GM10847 (cell line): ENCODE results near the gene RPL13A.

Experiments used
- POLR2A ChIP-seq: IDR thresholded peaks from 2 replicates; pipeline ENCODE4 v1.6.1; 2011; ENCODE audit not compliant: insufficient read length; ENCODE audit errors: extremely low read depth

RPL13A gene

GRCh38 chr19:49512970-49513745 is 25.8 kb downstream of the RPL13A start:
- TF ChIP-seq POLR2A, result no peak

DNA sequence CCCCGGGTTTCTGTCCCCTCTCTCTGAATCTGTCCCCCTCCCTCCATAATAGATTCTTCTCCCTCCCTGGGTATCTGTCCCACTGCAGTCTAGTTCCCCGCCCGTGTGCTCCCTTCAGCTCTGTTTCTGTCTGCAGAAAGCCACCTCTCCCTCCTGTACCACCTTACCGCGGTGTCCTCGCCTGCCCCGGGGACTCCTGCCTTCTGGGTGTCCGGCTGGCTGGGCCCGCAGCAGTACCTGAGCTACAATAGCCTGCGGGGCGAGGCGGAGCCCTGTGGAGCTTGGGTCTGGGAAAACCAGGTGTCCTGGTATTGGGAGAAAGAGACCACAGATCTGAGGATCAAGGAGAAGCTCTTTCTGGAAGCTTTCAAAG is 26.3 kb downstream of the RPL13A start:
- TF ChIP-seq POLR2A, result no peak

DNA sequence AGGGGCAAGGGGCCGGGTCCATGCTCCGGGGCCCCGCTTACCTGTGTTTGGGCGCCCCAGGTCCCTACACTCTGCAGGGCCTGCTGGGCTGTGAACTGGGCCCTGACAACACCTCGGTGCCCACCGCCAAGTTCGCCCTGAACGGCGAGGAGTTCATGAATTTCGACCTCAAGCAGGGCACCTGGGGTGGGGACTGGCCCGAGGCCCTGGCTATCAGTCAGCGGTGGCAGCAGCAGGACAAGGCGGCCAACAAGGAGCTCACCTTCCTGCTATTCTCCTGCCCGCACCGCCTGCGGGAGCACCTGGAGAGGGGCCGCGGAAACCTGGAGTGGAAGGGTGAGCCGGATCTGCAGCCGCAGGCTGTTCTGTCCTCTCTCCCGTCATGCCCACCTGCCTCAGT is 26.7 kb downstream of the RPL13A start:
- no peak for TF ChIP-seq POLR2A

GRCh38 chr19:49515767-49516166 is 28.4 kb downstream of the RPL13A start:
- TF ChIP-seq POLR2A, result no peak

DNA sequence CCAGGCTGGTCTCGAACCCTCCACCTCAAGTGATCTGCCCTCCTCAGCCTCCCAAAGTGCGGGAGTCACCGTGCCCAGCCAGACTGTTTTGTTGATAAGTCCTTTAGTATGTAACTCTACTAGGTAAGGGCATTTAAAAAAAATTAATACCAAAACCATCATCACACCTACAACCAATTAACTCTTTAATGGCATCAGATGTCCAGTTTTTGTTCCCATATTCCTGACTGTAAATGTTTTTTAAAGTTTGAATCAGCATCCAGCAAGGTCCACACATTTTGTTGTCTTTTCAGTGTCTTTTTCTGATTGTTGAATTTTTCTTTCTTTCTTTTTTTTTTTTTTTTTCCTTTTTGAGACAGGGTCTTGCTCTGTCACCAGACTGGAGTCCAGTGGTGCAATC is 30.6 kb downstream of the RPL13A start:
- TF ChIP-seq POLR2A, result no peak

DNA sequence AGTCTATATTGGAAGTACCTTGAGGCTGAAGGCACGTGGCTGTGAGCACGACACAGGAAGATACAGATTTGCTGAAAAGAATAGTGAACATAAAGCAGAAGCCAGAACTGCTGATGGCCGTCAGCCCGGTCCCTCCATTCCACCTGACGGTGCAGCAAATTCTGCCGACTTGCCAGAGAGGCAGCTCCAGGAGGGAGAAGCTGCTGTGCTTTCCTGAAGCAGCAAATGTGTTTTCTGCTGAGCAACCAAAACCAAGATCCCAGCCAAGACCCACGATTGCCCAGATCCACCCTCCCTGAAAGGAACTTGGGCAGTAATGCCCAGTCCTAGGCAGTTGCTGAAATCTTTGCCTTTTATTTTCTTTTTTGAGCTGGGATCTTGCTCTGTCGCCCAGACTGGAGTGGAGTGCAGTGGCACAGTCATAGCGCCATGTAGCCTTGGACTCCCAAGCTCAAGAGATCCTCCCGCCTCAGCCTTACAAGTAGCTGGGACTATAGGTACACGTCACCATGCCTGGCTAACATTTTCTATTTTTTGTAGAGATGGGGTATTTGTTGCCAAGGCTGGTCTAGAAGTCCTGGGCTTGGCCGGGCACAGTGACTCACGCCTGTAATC is 33.4 kb downstream of the RPL13A start:
- no peak for TF ChIP-seq POLR2A

- TF ChIP-seq POLR2A, result no peak
Measured at GRCh38 chr19:49524812-49525455, 37.5 kb downstream of the RPL13A start.

- no peak for TF ChIP-seq POLR2A
Measured at GRCh38 chr19:49528211-49528771, 40.9 kb downstream of the RPL13A start.

DNA sequence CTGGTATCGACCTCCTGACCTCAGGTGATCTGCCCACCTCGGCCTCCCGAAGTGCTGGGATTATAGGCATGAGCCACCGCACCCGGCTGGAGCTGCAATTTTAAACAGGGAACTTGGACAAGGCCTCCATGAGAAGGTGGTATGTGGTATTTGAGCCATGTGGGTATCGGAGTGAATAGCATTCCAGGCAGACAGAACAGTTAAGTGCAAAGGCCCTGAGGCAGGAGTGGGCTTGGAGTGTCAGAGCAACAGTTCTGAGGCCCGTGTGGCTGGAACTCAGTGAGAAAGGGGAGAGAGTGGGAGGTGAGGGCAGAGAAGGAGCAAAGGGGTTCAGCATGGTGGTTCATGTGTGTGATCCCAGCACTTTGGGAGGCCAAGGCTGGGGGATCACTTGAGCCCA is 43.3 kb downstream of the RPL13A start:
- TF ChIP-seq POLR2A, result no peak

- TF ChIP-seq POLR2A, result no peak
Measured at GRCh38 chr19:49533551-49534488, 46.4 kb downstream of the RPL13A start.

GRCh38 chr19:49534632-49535385 is 47.4 kb downstream of the RPL13A start:
- TF ChIP-seq POLR2A, result no peak

DNA sequence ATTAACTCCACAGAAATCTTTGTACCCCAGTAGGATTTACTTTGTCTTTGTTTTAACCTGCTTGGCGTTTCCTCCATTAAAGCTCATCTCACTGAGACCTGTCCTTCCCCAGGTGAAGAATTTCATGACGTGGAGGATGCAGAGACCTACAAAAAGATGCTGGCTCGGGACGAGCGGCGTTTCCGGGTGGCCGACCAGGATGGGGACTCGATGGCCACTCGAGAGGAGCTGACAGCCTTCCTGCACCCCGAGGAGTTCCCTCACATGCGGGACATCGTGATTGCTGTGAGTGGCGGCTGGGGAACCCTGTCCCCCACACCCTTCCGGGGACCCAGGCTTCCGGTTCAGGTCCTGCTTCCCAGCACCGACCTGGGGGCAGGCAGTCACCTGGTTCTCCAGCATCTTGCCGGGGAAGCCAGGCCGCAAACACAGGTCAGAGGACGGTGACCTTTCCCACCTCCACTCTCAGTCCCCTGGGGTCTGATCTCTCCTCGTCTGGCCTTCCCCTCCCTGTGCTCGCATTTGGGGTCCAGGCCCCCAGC is 49.6 kb downstream of the RPL13A start:
- no peak for TF ChIP-seq POLR2A

DNA sequence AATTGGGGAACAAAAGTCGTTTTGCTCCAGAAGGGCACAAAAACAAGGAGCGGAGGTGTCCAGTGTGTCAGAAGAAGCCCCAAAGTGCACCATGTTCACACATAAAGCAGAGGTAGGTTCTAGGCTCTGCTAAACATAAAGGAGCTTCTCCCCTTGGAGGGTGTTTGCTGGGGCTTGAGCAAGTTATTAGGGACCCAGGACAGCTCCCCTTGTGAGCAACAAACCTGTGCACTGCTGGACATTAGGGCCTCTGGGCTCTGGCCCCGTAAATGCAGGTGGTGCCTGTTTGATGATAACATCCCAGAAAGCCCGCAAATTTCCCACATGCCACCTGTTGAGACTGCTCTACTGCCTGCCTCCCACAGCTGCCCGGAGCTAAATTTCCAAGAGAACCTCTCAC is 51.2 kb downstream of the RPL13A start:
- no peak for TF ChIP-seq POLR2A

DNA sequence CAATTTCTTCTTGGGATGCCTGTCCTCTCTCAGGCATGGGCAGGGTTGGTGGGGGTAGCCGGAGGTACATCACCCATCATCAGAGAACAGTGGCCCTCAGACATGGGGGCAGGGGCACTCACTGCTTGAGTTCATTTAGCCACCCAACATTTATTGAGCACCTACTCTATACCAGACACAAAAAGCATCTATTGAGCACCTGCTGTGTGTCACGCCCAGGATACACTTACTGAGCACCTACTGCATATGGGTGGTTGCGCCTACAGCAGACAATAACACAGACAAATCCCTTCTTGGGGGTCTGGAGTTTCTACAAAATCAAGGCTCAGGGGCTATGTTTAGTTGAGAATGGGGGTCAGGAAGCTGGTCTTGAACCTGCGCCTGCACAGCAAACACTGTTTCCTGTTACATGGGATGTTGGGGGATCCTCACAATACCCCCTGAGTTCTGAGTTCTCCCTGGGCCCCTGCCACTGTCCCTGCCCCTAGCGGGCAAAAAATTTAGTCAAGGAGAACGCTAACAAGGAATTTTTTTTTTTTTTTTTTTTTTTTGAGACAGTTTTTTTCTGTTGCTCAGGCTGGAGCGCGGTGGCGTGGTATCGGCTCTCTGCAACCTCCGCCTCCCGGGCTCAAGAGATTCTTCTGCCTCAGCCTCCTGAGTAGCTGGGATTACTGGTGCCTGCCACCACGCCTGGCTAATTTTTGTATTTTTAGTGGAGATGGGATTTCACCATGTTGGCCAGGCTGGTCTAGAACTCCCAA is 52.0 kb downstream of the RPL13A start:
- no peak for TF ChIP-seq POLR2A
